PC-9 (cell line): ENCODE measurements around the gene NBEA. TPM values are rescaled to one million over a fixed set of nuclear protein-coding genes. Genes with fewer than 3 reads are reported as not detected.

ENCODE experiments used
- BruUV-seq: library from RNA; stranded (reverse); fragments of 400-500 nt; replicated peaks from 2 replicates; lab custom pipeline; 2021; lab: Mats Ljungman, UMichigan
- CTCF ChIA-PET: fragments of 300-600 bp; sonication (Branson Sonifier 250); formaldehyde crosslinking; loops from one replicate; lab custom pipeline; 2022; ENCODE audit warnings: antibody characterized with exemption; lab: Charles Lee
- POLR2A ChIA-PET: fragments of 300-600 bp; sonication (Branson Sonifier 250); formaldehyde crosslinking; loops from one replicate; lab custom pipeline; 2022; ENCODE audit warnings: antibody characterized with exemption; ENCODE audit not compliant: unreplicated experiment; lab: Charles Lee
- DNase-seq, 2 experiments: peaks; one replicate each; pipeline versions ENCODE4 v3.0.0 to v3.0.0-alpha.2; 2015 to 2022; ENCODE audit warnings: mixed read lengths in 1 of 2
- H2AFZ ChIP-seq: fragments of 200-600 bp; sonication (generic); 2 replicates; pipeline ENCODE4 v1.8.1; 2017; ENCODE audit warnings: antibody characterized with exemption
- H3F3A ChIP-seq: fragments of 200-600 bp; sonication (generic); 2 replicates; pipeline ENCODE4 v1.8.1; 2017; ENCODE audit warnings: antibody characterized with exemption, mild to moderate bottlenecking, low read depth; ENCODE audit not compliant: insufficient read depth
- H3K27ac ChIP-seq: fragments of 200-600 bp; sonication (generic); 2 replicates; pipeline ENCODE4 v1.6.1; 2016; ENCODE audit warnings: mixed run types
- H3K27me3 ChIP-seq: fragments of 200-600 bp; sonication (generic); 2 replicates; pipeline ENCODE4 v1.6.1; 2016; ENCODE audit warnings: low read depth, mixed run types; ENCODE audit not compliant: insufficient read depth
- H3K36me3 ChIP-seq: fragments of 200-600 bp; sonication (generic); 2 replicates; pipeline ENCODE4 v1.6.1; 2016; ENCODE audit warnings: low read depth, mixed run types
- H3K4me1 ChIP-seq: fragments of 200-600 bp; sonication (generic); replicated peaks from 2 replicates; pipeline ENCODE4 v1.6.1; 2016; ENCODE audit warnings: mixed run types; ENCODE audit not compliant: insufficient read depth
- H3K4me2 ChIP-seq: fragments of 200-600 bp; sonication (generic); 2 replicates; pipeline ENCODE4 v1.6.1; 2017; ENCODE audit warnings: mixed run types
- H3K4me3 ChIP-seq: fragments of 200-600 bp; sonication (generic); 2 replicates; pipeline ENCODE4 v1.6.1; 2016; ENCODE audit warnings: mixed run types
- H3K79me2 ChIP-seq: fragments of 200-600 bp; sonication (generic); 2 replicates; pipeline ENCODE4 v1.6.1; 2017; ENCODE audit warnings: low read depth, mixed run types
- H3K9me2 ChIP-seq: fragments of 200-600 bp; sonication (generic); 2 replicates; pipeline ENCODE4 v1.8.1; 2017; ENCODE audit warnings: mild to moderate bottlenecking; ENCODE audit not compliant: insufficient read depth
- H3K9me3 ChIP-seq: fragments of 200-600 bp; sonication (generic); 2 replicates; pipeline ENCODE4 v1.8.1; 2016; ENCODE audit warnings: low read depth; ENCODE audit not compliant: insufficient read depth
- H4K20me1 ChIP-seq: fragments of 200-600 bp; sonication (generic); 2 replicates; pipeline ENCODE4 v1.8.1; 2017; ENCODE audit not compliant: insufficient read depth
- EZH2 ChIP-seq: fragments of 200-600 bp; sonication (generic); IDR thresholded peaks from 2 replicates; pipeline ENCODE4 v1.8.0; 2017; ENCODE audit warnings: antibody characterized with exemption, low read depth
- intact Hi-C: fragments of 100-400 bp; cut with micrococcal nuclease; formaldehyde crosslinking; loops from one replicate; pipeline ENCODE4 v1.10.0; 2022; ENCODE audit not compliant: unreplicated experiment
- total RNA-seq: library from RNA; stranded (reverse); gene quantifications from 2 replicates; pipeline ENCODE4 v1.2.3, GENCODE V29; 2021
- TF ChIP-seq, protein P1 (sequence below): fragments of 200-600 bp; sonication (generic); conservative IDR thresholded peaks from 2 replicates; pipeline ENCODE4 v1.6.1; 2017; ENCODE audit warnings: mixed run types, antibody characterized with exemption, mild to moderate bottlenecking, moderate library complexity

The NBEA gene
- total RNA-seq, 1 experiment from 2014 or later, result 4.0 TPM

DNA sequence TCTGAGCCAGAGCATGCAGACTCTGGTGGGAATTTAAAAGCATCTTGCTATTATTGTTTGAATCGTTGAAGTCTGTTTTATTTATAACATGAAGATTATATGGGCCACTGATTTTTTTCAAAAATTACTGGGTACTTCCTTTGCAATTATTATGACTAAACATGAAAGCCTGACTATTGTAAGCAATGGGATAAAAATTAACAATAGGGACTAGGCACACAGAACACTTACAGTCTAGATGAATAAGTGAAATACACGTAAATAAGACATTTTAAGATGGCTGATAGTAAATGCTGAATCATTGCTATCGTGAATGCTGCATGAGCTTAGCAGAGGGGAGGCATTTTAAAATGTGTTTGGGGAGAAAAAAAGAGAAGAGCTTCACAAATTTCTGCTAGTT is 615.4 kb downstream of the NBEA start:
- CTCF ChIA-PET, result no interaction called here
- no peaks in the 10 kb centered on the region for H3K79me2 ChIP-seq

DNA sequence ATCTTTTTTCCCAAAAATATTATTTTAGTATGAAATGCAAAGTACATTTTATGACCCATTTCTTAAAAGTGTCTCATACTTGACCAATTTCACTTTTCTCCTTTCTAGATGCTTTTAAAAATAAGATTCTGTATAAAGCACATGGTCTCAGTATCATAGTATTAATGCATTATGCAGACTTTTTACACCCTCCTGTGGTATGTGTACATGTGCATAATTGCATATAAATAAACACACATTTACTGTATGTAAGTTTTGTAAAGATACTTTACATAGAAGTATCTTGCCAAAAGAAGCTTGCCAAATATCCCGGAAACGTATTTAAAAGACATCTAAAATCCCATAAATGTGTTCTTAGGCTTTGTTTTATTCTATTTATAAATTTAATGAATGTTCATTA is 619.5 kb downstream of the NBEA start:
- H3K4me3 ChIP-seq, result no peak overlapping the region
- no peaks in the 10 kb centered on the region for H3K27me3 ChIP-seq
- TF ChIP-seq, protein P1, sequence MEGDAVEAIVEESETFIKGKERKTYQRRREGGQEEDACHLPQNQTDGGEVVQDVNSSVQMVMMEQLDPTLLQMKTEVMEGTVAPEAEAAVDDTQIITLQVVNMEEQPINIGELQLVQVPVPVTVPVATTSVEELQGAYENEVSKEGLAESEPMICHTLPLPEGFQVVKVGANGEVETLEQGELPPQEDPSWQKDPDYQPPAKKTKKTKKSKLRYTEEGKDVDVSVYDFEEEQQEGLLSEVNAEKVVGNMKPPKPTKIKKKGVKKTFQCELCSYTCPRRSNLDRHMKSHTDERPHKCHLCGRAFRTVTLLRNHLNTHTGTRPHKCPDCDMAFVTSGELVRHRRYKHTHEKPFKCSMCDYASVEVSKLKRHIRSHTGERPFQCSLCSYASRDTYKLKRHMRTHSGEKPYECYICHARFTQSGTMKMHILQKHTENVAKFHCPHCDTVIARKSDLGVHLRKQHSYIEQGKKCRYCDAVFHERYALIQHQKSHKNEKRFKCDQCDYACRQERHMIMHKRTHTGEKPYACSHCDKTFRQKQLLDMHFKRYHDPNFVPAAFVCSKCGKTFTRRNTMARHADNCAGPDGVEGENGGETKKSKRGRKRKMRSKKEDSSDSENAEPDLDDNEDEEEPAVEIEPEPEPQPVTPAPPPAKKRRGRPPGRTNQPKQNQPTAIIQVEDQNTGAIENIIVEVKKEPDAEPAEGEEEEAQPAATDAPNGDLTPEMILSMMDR, result no peak
- TF ChIP-seq EZH2, result no peak
- H3F3A ChIP-seq, result no peaks in the 10 kb centered on the region
- intact Hi-C loops, result no loop called here
- DNase-seq, result no peak
- H3K27ac ChIP-seq, result no peak overlapping the region
- BruUV-seq, result no TSS peak
- no peaks in the 10 kb centered on the region for H3K9me2 ChIP-seq
- CTCF ChIA-PET, result no interaction called here
- no peaks in the 10 kb centered on the region for H3K9me3 ChIP-seq
- no peaks in the 10 kb centered on the region for H3K36me3 ChIP-seq
- H3K4me1 ChIP-seq, result no peaks in the 10 kb centered on the region
- no peaks in the 10 kb centered on the region for H3K79me2 ChIP-seq
- POLR2A ChIA-PET, result no interaction called here
- H3K4me2 ChIP-seq, result no peak overlapping the region
- no peaks in the 10 kb centered on the region for H4K20me1 ChIP-seq
- H2AFZ ChIP-seq, result no peak overlapping the region

More for the DNA sequence above, 615.4 kb downstream of the NBEA start:
- Histone ChIP-seq H3K9me2 (no peaks in the 10 kb centered on the region), H3F3A (peaks cover 4% of the 10 kb centered on the region), H3K36me3 (no peaks in the 10 kb centered on the region; the same call in 1 of the 2 replicates), H2AFZ (no peak overlapping the region), H3K4me1 (peaks cover 4% of the 10 kb centered on the region), H3K9me3 (no peaks in the 10 kb centered on the region), H3K4me2 (no peak overlapping the region), H3K4me3 (no peak overlapping the region), H3K27me3 (no peaks in the 10 kb centered on the region), H4K20me1 (no peaks in the 10 kb centered on the region), H3K27ac (no peak overlapping the region)
- POLR2A ChIA-PET, result no interaction called here
- no TSS peak for BruUV-seq
- intact Hi-C loops, result no loop called here
- no peak for DNase-seq
- no peak for TF ChIP-seq EZH2
- TF ChIP-seq, protein P1, result no peak

DNA sequence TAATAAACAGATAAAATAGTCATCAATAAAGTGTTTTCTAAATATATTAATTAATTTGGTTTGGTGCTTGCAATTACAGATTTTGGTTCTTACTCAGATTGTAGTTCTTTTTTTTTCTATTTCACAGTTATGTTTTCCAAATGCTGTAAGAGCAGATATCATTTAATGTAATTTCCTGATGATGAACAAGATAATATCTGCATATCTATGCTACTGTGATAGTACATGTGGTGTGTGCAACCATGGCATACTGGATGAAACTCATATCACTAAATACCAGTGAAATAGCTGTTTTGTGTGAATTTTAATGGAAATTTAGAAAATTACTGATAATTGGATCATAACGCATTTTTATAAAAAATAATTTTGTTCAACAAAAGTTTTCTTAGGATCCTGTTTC is 623.2 kb downstream of the NBEA start:
- no peaks in the 10 kb centered on the region for H3K27me3 ChIP-seq
- intact Hi-C loops, result no loop called here
- H3K79me2 ChIP-seq, result no peaks in the 10 kb centered on the region
- no peaks in the 10 kb centered on the region for H3K9me3 ChIP-seq
- no peak overlapping the region for H3K4me2 ChIP-seq
- BruUV-seq, result no TSS peak
- no peaks in the 10 kb centered on the region for H3K36me3 ChIP-seq
- H3K4me3 ChIP-seq, result no peak overlapping the region
- H3F3A ChIP-seq, result no peaks in the 10 kb centered on the region
- no peak for TF ChIP-seq EZH2
- TF ChIP-seq, protein P1, result no peak
- no peak overlapping the region for H3K27ac ChIP-seq
- H3K4me1 ChIP-seq, result no peaks in the 10 kb centered on the region
- H3K9me2 ChIP-seq, result no peaks in the 10 kb centered on the region
- DNase-seq, result no peak
- POLR2A ChIA-PET, result no interaction called here
- CTCF ChIA-PET, result no interaction called here
- H2AFZ ChIP-seq, result no peak overlapping the region
- no peaks in the 10 kb centered on the region for H4K20me1 ChIP-seq
